Endothelial cell of hepatic sinusoid (primary cell): Measurements from ENCODE around the gene CREBL2.

Experiments used
- in situ Hi-C: cut with HindIII; loops from 2 replicates; pipeline ENCODE4 v1.10.0; 2017; ENCODE audit warnings: low sequenced_read_pairs

Gene CREBL2

GRCh38 chr12:12669020-12669419, 57.3 kb downstream of the CREBL2 start:
- in situ Hi-C loops: loop anchor here (5.0 to 25.0 kb wide), 3 partner anchors 72 to 594 kb away; partner anchors contain the start of gene BCL2L14

- in situ Hi-C loops: loop anchor here (25.0 kb wide), 1 partner anchor 285 kb away; no protein-coding TSS in a partner anchor
Measured at GRCh38 chr12:12671850-12672660, 60.4 kb downstream of the CREBL2 start.

- in situ Hi-C loops: loop anchor here (25.0 kb wide), 1 partner anchor 286 kb away; no protein-coding TSS in a partner anchor
Measured at GRCh38 chr12:12673296-12673695, 61.6 kb downstream of the CREBL2 start.

- in situ Hi-C loops: no loop called here
Measured at GRCh38 chr12:12676605-12677004, 64.9 kb downstream of the CREBL2 start.

- in situ Hi-C loops: no loop called here
Measured at GRCh38 chr12:12681061-12681765, 69.5 kb downstream of the CREBL2 start.

- in situ Hi-C loops: no loop called here
Measured at GRCh38 chr12:12682284-12682683, 70.6 kb downstream of the CREBL2 start.

- in situ Hi-C loops: no loop called here
Measured at GRCh38 chr12:12683136-12683697, 71.5 kb downstream of the CREBL2 start.

GRCh38 chr12:12683725-12684124, 72.0 kb downstream of the CREBL2 start:
- in situ Hi-C loops: no loop called here

- in situ Hi-C loops: no loop called here
Measured at GRCh38 chr12:12684375-12685106, 72.9 kb downstream of the CREBL2 start.

GRCh38 chr12:12685305-12685704, 73.6 kb downstream of the CREBL2 start:
- in situ Hi-C loops: no loop called here

GRCh38 chr12:12686472-12686871, 74.8 kb downstream of the CREBL2 start:
- in situ Hi-C loops: no loop called here

- in situ Hi-C loops: no loop called here
Measured at GRCh38 chr12:12686925-12687324, 75.2 kb downstream of the CREBL2 start.

GRCh38 chr12:12689647-12690300, 78.1 kb downstream of the CREBL2 start:
- in situ Hi-C loops: no loop called here

GRCh38 chr12:12691549-12691948, 79.9 kb downstream of the CREBL2 start:
- in situ Hi-C loops: no loop called here

- in situ Hi-C loops: no loop called here
Measured at GRCh38 chr12:12693111-12693671, 81.5 kb downstream of the CREBL2 start.
